Neural crest cell (in vitro differentiated cells): ENCODE results near the gene CACNG8. TPM values are rescaled to one million over a fixed set of nuclear protein-coding genes. Genes with fewer than 3 reads are reported as not detected.

ENCODE experiments used
- DNase-seq: peaks from one replicate; pipeline ENCODE4 v3.0.0; 2021; ENCODE audit warnings: low read depth, mixed read lengths, low spot score
- H3K27ac Mint-ChIP-seq: one replicate; pipeline ENCODE4 v1.8.0; 2021; ENCODE audit warnings: mild to moderate bottlenecking, mixed read lengths; ENCODE audit not compliant: unreplicated experiment
- H3K27me3 Mint-ChIP-seq: 2 replicates; pipeline ENCODE4 v1.8.0; 2021; ENCODE audit warnings: low read depth, mild to moderate bottlenecking, mixed read lengths
- H3K36me3 Mint-ChIP-seq: 2 replicates; pipeline ENCODE4 v1.8.0; 2021; ENCODE audit warnings: low read depth, mild to moderate bottlenecking, mixed read lengths
- H3K4me1 Mint-ChIP-seq: 2 replicates; pipeline ENCODE4 v1.8.0; 2021; ENCODE audit warnings: mixed read lengths
- H3K4me3 Mint-ChIP-seq: one replicate; pipeline ENCODE4 v1.8.0; 2021; ENCODE audit warnings: mild to moderate bottlenecking, mixed read lengths
- H3K9me3 Mint-ChIP-seq: 2 replicates; pipeline ENCODE4 v1.8.0; 2021; ENCODE audit warnings: mixed read lengths
- CTCF ChIP-seq: fragments of 200-600 bp; sonication (generic); conservative IDR thresholded peaks from 2 replicates; pipeline ENCODE4 v1.5.0; 2021; ENCODE audit warnings: antibody characterized with exemption, mild to moderate bottlenecking
- total RNA-seq: library from RNA; stranded (reverse); gene quantifications from 2 replicates; pipeline ENCODE4 v1.2.1, GENCODE V29; 2021

Gene CACNG8
- total RNA-seq, 1 donor from 2014 or later = 0.33 TPM

GRCh38 chr19:54014920-54015560 is 52.3 kb downstream of the CACNG8 start:
- H3K9me3 Mint-ChIP-seq = no peaks in the 10 kb centered on the region
- peaks cover 16% of the 10 kb centered on the region for H3K4me1 Mint-ChIP-seq
- no peak overlapping the region for H3K4me3 Mint-ChIP-seq
- TF ChIP-seq CTCF = no peak
- H3K27me3 Mint-ChIP-seq = peaks cover 7% of the 10 kb centered on the region
- H3K36me3 Mint-ChIP-seq = no peaks in the 10 kb centered on the region
- no peak for DNase-seq
- no peak overlapping the region for H3K27ac Mint-ChIP-seq

GRCh38 chr19:54017261-54017660 is 54.5 kb downstream of the CACNG8 start:
- Mint-ChIP-seq H3K4me3 (no peak overlapping the region), H3K27ac (no peak overlapping the region), H3K36me3 (no peaks in the 10 kb centered on the region), H3K9me3 (no peaks in the 10 kb centered on the region), H3K4me1 (peaks cover 11% of the 10 kb centered on the region), H3K27me3 (peaks cover 2% of the 10 kb centered on the region)
- TF ChIP-seq CTCF = no peak
- DNase-seq = no peak

GRCh38 chr19:54021363-54021762 is 58.6 kb downstream of the CACNG8 start:
- DNase-seq = no peak
- Mint-ChIP-seq H3K27ac (no peak overlapping the region), H3K27me3 (peaks cover 6% of the 10 kb centered on the region), H3K4me1 (peaks cover 10% of the 10 kb centered on the region), H3K4me3 (no peak overlapping the region), H3K36me3 (no peaks in the 10 kb centered on the region), H3K9me3 (no peaks in the 10 kb centered on the region)
- TF ChIP-seq CTCF = no peak

- H3K4me1 Mint-ChIP-seq = peaks cover 7% of the 10 kb centered on the region
- peaks cover 6% of the 10 kb centered on the region for H3K27me3 Mint-ChIP-seq
- H3K27ac Mint-ChIP-seq = no peak overlapping the region
- no peak overlapping the region for H3K4me3 Mint-ChIP-seq
- DNase-seq = no peak
- TF ChIP-seq CTCF = no peak
- no peaks in the 10 kb centered on the region for H3K36me3 Mint-ChIP-seq
- no peaks in the 10 kb centered on the region for H3K9me3 Mint-ChIP-seq
Observed at GRCh38 chr19:54021932-54022331, 59.2 kb downstream of the CACNG8 start.

GRCh38 chr19:54023191-54023590 is 60.5 kb downstream of the CACNG8 start:
- H3K27me3 Mint-ChIP-seq = peaks cover 8% of the 10 kb centered on the region
- TF ChIP-seq CTCF = no peak
- H3K9me3 Mint-ChIP-seq = no peaks in the 10 kb centered on the region
- no peaks in the 10 kb centered on the region for H3K36me3 Mint-ChIP-seq
- H3K4me3 Mint-ChIP-seq = no peak overlapping the region
- H3K27ac Mint-ChIP-seq = no peak overlapping the region
- no peaks in the 10 kb centered on the region for H3K4me1 Mint-ChIP-seq
- DNase-seq = no peak
